ENCODE measurements around the gene LRRC2.
"Not testable (repeated sequence)": the region's sequence is repeated elsewhere in the genome, so short reads cannot be mapped to it uniquely, and the experiment has no call there.

Gene LRRC2

DNA sequence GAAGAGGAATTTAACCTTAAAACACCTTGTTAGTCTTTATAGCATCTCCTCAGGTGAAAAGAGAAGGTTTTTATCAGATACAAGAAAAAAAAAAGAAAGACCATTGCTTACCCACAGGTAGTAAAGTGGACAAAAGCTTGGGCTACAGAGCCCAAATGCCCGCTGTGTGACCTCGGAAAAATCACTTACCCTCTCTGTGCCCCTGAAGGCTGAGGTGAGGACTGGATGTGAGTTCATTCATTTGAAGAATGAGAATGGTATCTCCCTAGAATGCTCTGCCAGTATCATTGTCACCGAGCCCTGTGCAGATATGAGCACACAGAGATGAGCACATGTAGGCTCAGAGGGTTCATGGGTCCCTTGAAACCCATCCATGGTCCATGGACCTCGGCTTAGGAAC lies 28.6 kb upstream of the LRRC2 start:
- no peak for TF ChIP-seq ZNF274 (IDR thresholded peaks at IDR 0.05; ENCODE audit: low read depth, low read length)
- no peak overlapping the region for H3K4me3 ChIP-seq (ENCODE audit: low read length)

DNA sequence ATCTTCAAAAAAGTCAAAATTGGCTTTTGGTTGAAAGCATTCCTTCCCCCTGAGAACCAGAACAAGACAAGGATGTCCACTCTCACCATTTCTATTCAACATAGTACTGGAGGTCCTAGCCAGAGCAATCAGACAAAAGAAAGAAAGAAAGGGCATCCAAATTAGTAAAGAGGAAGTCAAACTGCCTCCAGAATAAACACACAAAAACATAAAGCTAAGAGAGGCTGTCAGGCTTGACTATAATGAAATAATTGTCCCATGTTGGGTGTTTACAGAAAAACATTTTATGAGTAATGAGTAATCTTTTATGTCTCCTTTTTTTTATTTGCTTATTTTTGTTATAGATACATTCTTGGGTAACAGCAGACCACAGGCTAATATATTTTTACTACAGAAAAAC lies 27.9 kb upstream of the LRRC2 start:
- no peak overlapping the region for H3K4me3 ChIP-seq (ENCODE audit: low read length)
- no peak for TF ChIP-seq ZNF274 (IDR thresholded peaks at IDR 0.05; ENCODE audit: low read depth, low read length)

DNA sequence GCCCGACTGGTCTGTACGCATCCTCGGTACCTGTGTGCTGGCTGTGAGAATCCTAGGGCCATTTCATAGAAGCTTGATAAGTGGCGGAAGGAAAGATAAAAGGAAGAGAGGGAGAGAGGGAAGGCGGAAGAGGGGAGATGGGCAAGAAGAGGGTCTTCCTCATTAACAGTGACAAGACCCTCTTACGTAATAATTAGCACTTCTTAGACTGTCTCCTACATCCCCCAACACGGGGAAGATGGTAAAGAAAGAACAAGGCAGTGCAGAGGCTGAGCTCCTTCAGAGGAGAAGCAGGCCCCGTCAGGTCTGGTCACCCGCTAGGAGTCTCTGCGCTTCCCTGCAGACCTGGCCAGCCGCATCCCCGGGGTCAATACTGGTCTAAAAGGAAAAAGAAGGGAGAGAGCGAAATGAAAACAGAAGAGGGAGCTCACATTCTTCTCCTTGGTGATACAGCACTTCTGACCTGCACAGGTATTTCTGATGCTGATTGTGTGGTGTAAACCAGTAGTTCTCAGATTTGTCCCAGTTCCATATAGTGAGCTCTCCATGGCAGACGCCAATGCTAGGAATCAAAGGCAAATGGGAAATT lies 27.3 kb upstream of the LRRC2 start:
- H3K4me3 ChIP-seq (ENCODE audit: low read length): no peak overlapping the region
- no peak for TF ChIP-seq ZNF274 (IDR thresholded peaks at IDR 0.05; ENCODE audit: low read depth, low read length)

DNA sequence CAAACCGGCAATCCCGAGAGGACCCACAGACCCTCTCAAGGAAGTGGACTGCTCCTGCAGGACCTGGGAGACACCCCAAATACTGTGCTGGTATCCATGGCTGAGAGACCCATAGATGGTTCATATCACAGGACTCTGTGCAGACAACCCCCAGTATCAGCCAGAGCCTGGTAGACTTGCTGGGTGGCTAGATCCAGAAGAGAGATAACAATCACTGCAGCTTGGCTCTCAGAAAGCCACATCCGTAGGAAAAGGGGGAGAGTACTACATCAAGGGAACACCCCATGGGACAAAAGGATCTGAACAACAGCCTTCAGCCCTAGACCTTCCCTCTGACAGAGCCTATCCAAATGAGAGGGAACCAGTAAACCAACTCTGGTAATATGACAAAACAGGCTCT lies 21.2 kb upstream of the LRRC2 start:
- H3K4me3 ChIP-seq (ENCODE audit: low read length): not testable (repeated sequence)

- no peak for TF ChIP-seq ZNF274 (IDR thresholded peaks at IDR 0.05; ENCODE audit: low read depth, low read length)
Observed at GRCh38 chr3:46586738-46587246, 20.7 kb upstream of the LRRC2 start.

DNA sequence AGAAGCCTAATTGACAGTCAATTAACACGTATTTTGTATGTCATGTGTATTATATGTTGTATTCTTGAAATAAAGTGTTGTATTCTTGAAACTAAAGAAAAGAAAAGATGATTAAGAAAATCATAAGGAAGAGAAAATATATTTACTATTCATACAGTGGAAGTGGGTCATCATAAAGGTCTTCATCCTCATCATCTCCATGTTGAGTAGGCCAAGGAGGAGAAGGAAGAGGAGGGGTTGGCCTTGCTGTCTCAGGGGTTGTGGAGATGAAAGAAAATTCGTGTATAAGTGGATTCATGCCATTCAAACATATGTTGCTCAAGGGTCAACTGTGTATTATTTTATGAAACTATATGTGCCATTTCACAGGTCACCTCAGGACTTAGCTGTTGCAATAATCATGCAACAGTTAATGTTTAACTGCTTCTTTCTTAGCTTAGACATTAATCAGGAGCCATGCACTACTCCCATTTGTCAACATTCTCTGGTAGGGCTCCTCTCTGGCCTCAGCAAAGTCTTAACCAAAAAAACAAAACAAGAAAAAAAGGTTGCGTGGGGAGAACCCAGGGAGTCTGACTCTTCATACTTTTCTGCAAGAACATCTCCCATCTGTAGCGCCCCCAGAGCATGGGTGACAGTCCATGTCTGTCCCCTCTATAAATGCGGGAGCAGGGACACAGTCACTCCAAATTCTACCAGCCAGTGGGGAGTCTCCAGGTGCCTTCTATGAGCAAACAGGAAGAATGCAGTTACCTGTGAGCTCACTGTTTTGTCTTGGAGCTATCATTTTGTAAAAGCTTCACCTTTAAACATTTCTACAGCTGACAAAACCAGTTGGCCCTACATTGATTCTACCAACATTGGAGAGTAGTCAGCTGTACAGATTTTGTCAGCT lies 19.9 kb upstream of the LRRC2 start:
- H3K4me3 ChIP-seq (ENCODE audit: low read length): no peak overlapping the region
- no peak for TF ChIP-seq ZNF274 (IDR thresholded peaks at IDR 0.05; ENCODE audit: low read depth, low read length)

More at GRCh38 chr3:46586738-46587246, 20.7 kb upstream of the LRRC2 start:
- H3K4me3 ChIP-seq (ENCODE audit: low read length): no peak overlapping the region

GRCh38 chr3:46584598-46585467 lies 18.7 kb upstream of the LRRC2 start:
- no peak overlapping the region for H3K4me3 ChIP-seq (ENCODE audit: low read length)
- no peak for TF ChIP-seq ZNF274 (IDR thresholded peaks at IDR 0.05; ENCODE audit: low read depth, low read length)

DNA sequence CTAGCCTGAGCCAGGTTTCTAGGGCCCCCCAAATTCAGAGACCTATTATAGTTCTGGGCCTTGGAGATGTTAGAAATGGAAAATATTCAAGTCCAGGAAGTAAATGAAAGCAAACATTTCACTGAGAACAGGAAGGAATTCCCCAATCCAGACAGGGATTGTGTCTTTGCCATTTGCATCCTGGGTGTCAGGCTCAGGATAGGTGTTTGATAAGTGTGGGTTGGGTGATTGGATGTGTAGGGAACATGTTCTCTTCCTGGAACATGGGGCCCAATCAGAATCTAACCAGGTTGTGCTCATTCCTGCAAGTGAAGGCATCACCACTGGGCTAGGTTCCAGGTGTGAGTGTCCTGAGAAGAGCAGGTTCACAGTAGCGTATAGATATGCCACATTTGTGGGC lies 14.6 kb upstream of the LRRC2 start:
- H3K4me3 ChIP-seq (ENCODE audit: low read length): no peak overlapping the region
- TF ChIP-seq ZNF274 (IDR thresholded peaks at IDR 0.05; ENCODE audit: low read depth, low read length): no peak

DNA sequence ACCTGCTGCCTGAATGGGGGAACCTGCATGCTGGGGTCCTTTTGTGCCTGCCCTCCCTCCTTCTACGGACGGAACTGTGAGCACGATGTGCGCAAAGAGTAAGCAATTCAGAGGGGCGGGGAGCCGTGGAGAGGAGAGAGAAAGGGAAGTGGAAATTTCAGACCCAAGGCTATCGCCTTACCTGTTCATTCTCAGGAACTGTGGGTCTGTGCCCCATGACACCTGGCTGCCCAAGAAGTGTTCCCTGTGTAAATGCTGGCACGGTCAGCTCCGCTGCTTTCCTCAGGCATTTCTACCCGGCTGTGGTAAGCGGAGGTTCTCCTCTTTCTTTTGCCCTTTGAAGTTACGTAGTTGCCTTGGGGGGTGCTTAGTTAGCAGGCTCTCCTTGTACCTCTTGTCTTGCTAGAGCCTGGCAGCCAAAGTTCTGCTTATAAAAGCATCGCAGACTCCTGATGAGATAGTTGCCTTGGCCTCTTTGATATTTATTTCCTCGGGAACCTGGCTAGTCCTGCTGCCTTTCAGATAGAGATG lies 13.7 kb upstream of the LRRC2 start:
- H3K4me3 ChIP-seq (ENCODE audit: low read length): no peak overlapping the region
- TF ChIP-seq ZNF274 (IDR thresholded peaks at IDR 0.05; ENCODE audit: low read depth, low read length): no peak

DNA sequence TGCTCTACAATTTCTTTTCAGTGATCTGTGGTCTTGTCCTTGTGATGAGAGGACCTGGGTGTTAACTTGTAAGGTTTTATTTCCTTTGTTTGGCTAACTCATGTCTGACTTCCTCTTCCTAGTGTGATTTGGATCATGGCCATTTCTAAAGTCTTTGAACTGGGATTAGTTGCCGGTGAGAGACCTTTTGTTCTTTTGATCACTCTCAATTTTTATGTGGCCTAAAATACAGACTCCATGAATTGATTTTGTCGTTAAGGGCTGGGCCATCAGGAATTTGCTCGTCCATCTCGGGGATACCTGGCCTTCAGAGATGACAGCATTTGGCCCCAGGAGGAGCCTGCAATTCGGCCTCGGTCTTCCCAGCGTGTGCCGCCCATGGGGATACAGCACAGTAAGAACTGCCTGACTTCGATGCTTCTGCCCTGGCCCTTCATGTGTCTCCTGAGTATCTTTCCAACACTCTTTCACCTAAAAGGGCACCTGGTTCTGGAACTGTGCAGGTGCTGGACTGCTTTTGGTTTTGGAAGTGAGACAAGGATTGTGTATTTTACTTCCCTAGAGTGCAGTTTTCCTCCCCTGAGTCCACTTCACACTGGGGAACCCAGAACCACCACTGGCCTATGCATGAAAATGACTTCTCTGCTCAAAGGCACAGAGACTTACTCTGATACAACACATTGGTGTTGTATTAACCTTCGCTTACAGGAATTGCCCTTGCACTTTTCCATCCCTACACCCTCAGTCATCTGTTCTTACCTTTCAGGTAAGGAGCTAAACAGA lies 13.1 kb upstream of the LRRC2 start:
- TF ChIP-seq ZNF274 (IDR thresholded peaks at IDR 0.05; ENCODE audit: low read depth, low read length): no peak
- H3K4me3 ChIP-seq (ENCODE audit: low read length): no peak overlapping the region

DNA sequence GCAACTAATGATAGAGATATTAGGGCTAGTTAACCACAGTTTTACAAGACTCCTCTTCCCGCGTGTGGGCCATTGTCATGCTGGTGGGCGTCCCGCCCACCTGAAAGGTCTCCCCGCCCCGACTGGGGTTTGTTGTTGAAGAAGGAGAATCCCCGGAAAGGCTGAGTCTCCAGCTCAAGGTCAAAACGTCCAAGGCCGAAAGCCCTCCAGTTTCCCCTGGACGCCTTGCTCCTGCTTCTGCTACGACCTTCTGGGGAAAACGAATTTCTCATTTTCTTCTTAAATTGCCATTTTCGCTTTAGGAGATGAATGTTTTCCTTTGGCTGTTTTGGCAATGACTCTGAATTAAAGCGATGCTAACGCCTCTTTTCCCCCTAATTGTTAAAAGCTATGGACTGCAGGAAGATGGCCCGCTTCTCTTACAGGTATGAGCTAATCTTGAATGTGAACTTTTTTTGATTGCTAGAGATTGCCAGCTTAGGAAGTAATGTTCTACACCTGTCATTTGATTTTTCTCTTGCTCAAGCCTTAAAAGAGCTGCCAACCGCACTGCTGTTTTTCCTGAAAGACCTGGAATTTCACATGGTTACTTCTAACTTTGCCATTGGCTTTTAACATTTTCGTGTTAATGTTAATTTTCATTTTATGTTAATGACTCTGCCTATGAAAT lies 11.6 kb upstream of the LRRC2 start:
- H3K4me3 ChIP-seq (ENCODE audit: low read length): not testable (repeated sequence)

DNA sequence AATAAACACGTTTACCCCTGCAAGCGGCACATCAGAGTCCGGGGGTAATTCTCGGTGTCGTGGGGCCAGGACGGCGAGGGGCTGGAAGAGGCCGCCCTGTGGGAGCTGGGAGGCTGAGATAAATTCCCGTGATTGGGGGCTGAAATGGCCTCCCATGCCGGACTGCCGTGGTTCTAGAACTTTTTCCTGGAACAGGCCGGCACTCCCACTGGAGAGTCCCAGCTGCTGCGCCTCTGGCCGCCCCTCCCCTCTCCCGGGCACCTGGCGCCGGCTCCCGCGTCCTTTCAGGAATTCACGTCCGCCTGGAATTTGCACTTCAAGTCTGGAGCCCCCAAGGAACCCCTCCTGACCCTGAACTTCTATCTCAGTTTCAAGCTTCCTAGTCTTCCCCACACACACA lies 10.8 kb upstream of the LRRC2 start:
- H3K4me3 ChIP-seq (ENCODE audit: low read length): no peak overlapping the region
- no peak for TF ChIP-seq ZNF274 (IDR thresholded peaks at IDR 0.05; ENCODE audit: low read depth, low read length)

- TF ChIP-seq ZNF274 (IDR thresholded peaks at IDR 0.05; ENCODE audit: low read depth, low read length): no peak
Observed at GRCh38 chr3:46576386-46576785, 10.3 kb upstream of the LRRC2 start.

More at GRCh38 chr3:46576386-46576785, 10.3 kb upstream of the LRRC2 start:
- H3K4me3 ChIP-seq (ENCODE audit: low read length): no peak overlapping the region

Measured in GM08714 (cell line).